SU-DHL-6 (cell line): ENCODE measurements around the gene EIF5.

Experiments
- CTCF ChIP-seq: fragments of 200-600 bp; sonication (generic); IDR thresholded peaks from one replicate; pipeline ENCODE4 v1.5.1; 2017; ENCODE audit warnings: antibody characterized with exemption, mild to moderate bottlenecking, low read length, moderate library complexity; ENCODE audit not compliant: insufficient read depth, poor library complexity, severe bottlenecking
- EZH2phosphoT487 ChIP-seq: fragments of 200-600 bp; sonication (generic), shearing (Covaris generic); conservative IDR thresholded peaks from 2 replicates; pipeline ENCODE4 v1.6.1; 2018; ENCODE audit warnings: mild to moderate bottlenecking, antibody characterized with exemption, low read length, moderate library complexity, mixed read lengths

DNA sequence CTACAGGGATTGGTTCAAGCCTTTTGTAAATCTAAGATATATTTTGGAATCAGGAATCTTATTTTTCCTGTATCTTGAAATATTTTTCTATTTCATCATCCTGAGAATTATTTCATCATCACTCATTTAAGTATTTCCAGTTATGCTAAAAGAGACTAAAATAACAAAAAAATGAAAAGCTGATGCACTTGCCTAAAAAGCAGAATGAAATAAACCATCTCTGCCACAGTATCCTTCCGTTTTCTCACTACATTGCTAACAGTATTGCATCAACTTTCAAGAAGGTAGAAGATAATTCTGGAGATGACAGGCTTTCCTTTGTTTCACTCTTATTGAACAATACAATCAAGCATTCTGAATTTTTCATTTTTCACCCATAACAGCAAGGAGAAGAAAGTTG, 31.1 kb upstream of the EIF5 start:
- TF ChIP-seq CTCF (no peak), EZH2phosphoT487 (no peak)
